GM12878 (cell line): ENCODE measurements around the gene FOSL1. TPM values are rescaled to one million over a fixed set of nuclear protein-coding genes. Genes with fewer than 3 reads are reported as not detected.

Source experiments
- CBFB ChIP-seq: IDR thresholded peaks from 2 replicates; pipeline ENCODE4 v1.6.1; 2016; ENCODE audit warnings: antibody characterized with exemption, low read depth
- EED ChIP-seq: sonication (generic); IDR thresholded peaks from 2 replicates; pipeline ENCODE4 v1.6.1; 2016; ENCODE audit warnings: antibody characterized with exemption, low read depth
- EGR1 ChIP-seq, 2 experiments: IDR thresholded peaks; 1 replicate in 1 of 2; 2 replicates in 1 of 2; pipeline ENCODE4 v1.6.1; 2011 to 2012; ENCODE audit warnings: low read depth in 2 of 2, low read length in 2 of 2, borderline replicate concordance in 1 of 2, mild to moderate bottlenecking in 1 of 2, moderate library complexity in 1 of 2
- HDAC2 ChIP-seq: fragments of 200-600 bp; sonication (generic); IDR thresholded peaks from 2 replicates; pipeline ENCODE4 v1.6.1; 2017
- KDM1A ChIP-seq: fragments of 200-600 bp; sonication (generic); IDR thresholded peaks from 2 replicates; pipeline ENCODE4 v1.6.1; 2016; ENCODE audit warnings: borderline replicate concordance
- MEF2A ChIP-seq: IDR thresholded peaks from 2 replicates; pipeline ENCODE4 v1.6.1; 2011; ENCODE audit warnings: low read depth, mild to moderate bottlenecking, low read length, moderate library complexity; ENCODE audit not compliant: insufficient read depth
- MTA2 ChIP-seq: fragments of 450-650 bp; IDR thresholded peaks from 2 replicates; pipeline ENCODE4 v1.6.1; 2016; ENCODE audit warnings: low read depth, mild to moderate bottlenecking, moderate library complexity
- MYC ChIP-seq: IDR thresholded peaks from 2 replicates; pipeline ENCODE4 v1.6.1; 2011; ENCODE audit warnings: mild to moderate bottlenecking, low read length, moderate library complexity, inconsistent platforms; ENCODE audit not compliant: insufficient read depth, insufficient replicate concordance, insufficient read length, severe bottlenecking
- PAX8 ChIP-seq: fragments of 450-650 bp; IDR thresholded peaks from 2 replicates; pipeline ENCODE4 v1.6.1; 2017; ENCODE audit warnings: mild to moderate bottlenecking, moderate library complexity
- POLR2AphosphoS5 ChIP-seq: IDR thresholded peaks from 2 replicates; pipeline ENCODE4 v1.6.1; 2011; ENCODE audit warnings: mild to moderate bottlenecking, low read length, inconsistent platforms
- RAD21 ChIP-seq: IDR thresholded peaks from 2 replicates; pipeline ENCODE4 v1.6.1; 2011; ENCODE audit warnings: mild to moderate bottlenecking, low read depth, low read length, moderate library complexity; ENCODE audit not compliant: insufficient read depth
- RBBP5 ChIP-seq: fragments of 200-600 bp; sonication (generic); conservative IDR thresholded peaks from 2 replicates; pipeline ENCODE4 v1.6.1; 2016
- RELA ChIP-seq: fragments of 450-650 bp; IDR thresholded peaks from 2 replicates; pipeline ENCODE4 v1.8.0; 2014; ENCODE audit warnings: borderline replicate concordance; ENCODE audit not compliant: partially characterized antibody
- SIN3A ChIP-seq: IDR thresholded peaks from 2 replicates; pipeline ENCODE4 v1.6.1; 2012; ENCODE audit warnings: low read depth, low read length, improper control_type of control experiment
- TCF3 ChIP-seq: IDR thresholded peaks from 2 replicates; pipeline ENCODE4 v1.6.1; 2012; ENCODE audit warnings: low read depth, mild to moderate bottlenecking, low read length, borderline replicate concordance; ENCODE audit not compliant: insufficient read depth
- polyA plus RNA-seq, 11 experiments: library from polyadenylated mRNA; depleted of rRNA in 4 of 11; unstranded in 6 of 11; stranded (reverse) in 5 of 11; fragments of >200 nt; fragmentation: Nextera tagmentation in 4 of 11; fragmentation: Illumina TruSeq in 1 of 11; extraction: Ambion mirVana in 4 of 11; extraction: Trizol in 1 of 11; gene quantifications; 1 replicate in 1 of 11; 2 replicates in 10 of 11; pipeline versions ENCODE4 v1.2.1 to v1.2.3, GENCODE V29; 2011 to 2016; ENCODE audit warnings: inconsistent platforms in 2 of 11, missing spikeins in 2 of 11, low read depth in 1 of 11
- total RNA-seq, 4 experiments: library from RNA; depleted of rRNA in 3 of 4; stranded (reverse); fragments of >200 nt in 3 of 4; fragmentation: Illumina TruSeq in 1 of 4; extraction: Trizol in 1 of 4; gene quantifications; 2 replicates each; pipeline versions ENCODE4 v1.2.1 to v1.2.3, GENCODE V29; 2013 to 2021
- TF ChIP-seq, protein P1 (sequence below): fragments of 150-350 bp; IDR thresholded peaks from 2 replicates; pipeline ENCODE4 v1.6.1; 2014; ENCODE audit warnings: mild to moderate bottlenecking, low read depth, low read length
- TF ChIP-seq, protein P2 (sequence below): IDR thresholded peaks from 2 replicates; pipeline ENCODE4 v1.6.1; 2011; ENCODE audit warnings: mild to moderate bottlenecking, low read depth, low read length, moderate library complexity; ENCODE audit not compliant: insufficient replicate concordance
- TF ChIP-seq, protein P3 (sequence below): IDR thresholded peaks from 2 replicates; pipeline ENCODE4 v1.6.1; 2012; ENCODE audit warnings: low read depth, low read length, improper control_type of control experiment
- TF ChIP-seq, protein P4 (sequence below): IDR thresholded peaks from 2 replicates; pipeline ENCODE4 v1.6.1; 2012; ENCODE audit warnings: low read depth, low read length, improper control_type of control experiment
- TF ChIP-seq, protein P5 (sequence below): fragments of 450-650 bp; IDR thresholded peaks from 2 replicates; pipeline ENCODE4 v1.6.1; 2017; ENCODE audit warnings: low read depth, mild to moderate bottlenecking, moderate library complexity

Gene FOSL1
- total and polyA plus RNA-seq, 10 of the 15 experiments (the other 5 are each of a cell fraction or from before 2014, with no cell fraction given): 0.82 to 5.4 (median 2.1) TPM

DNA sequence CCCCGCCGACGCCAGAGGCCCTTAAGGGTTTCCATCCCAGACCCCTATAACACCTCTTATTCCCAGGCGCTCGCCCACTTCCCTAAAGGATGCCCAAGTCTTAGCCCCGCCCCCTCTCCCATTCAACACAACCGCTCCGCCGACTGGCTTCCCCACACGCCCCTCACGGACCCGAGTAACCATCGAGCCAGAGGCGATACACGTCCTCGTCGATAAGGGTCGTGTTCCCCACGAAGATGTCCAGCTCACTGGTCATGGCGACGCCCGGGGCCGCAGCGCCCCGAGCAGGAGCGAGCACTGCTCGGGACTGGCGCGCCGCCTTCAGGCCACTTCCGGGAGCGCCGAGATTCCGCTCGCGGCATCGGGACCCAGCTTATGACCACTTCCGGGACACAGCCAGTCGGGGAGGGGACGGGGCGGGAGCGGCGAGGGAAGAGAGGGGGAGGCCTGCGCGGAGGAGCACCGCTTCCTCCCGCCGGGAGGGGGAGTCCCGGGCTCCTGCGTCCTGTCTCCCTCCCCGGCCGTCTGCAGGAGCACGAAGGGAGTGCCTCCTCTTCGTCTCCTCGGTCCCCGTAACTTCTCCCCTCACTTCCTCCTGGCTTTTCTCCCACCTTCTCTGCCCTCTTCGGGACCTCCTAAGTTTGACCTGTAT is 11.9 kb downstream of the FOSL1 start, which contains the start of gene FIBP (continued):
- TF ChIP-seq, protein P1, sequence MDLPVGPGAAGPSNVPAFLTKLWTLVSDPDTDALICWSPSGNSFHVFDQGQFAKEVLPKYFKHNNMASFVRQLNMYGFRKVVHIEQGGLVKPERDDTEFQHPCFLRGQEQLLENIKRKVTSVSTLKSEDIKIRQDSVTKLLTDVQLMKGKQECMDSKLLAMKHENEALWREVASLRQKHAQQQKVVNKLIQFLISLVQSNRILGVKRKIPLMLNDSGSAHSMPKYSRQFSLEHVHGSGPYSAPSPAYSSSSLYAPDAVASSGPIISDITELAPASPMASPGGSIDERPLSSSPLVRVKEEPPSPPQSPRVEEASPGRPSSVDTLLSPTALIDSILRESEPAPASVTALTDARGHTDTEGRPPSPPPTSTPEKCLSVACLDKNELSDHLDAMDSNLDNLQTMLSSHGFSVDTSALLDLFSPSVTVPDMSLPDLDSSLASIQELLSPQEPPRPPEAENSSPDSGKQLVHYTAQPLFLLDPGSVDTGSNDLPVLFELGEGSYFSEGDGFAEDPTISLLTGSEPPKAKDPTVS: no peak
- TF ChIP-seq, protein P2, sequence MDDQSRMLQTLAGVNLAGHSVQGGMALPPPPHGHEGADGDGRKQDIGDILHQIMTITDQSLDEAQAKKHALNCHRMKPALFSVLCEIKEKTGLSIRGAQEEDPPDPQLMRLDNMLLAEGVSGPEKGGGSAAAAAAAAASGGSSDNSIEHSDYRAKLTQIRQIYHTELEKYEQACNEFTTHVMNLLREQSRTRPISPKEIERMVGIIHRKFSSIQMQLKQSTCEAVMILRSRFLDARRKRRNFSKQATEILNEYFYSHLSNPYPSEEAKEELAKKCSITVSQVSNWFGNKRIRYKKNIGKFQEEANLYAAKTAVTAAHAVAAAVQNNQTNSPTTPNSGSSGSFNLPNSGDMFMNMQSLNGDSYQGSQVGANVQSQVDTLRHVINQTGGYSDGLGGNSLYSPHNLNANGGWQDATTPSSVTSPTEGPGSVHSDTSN: no peak
- TF ChIP-seq MEF2A (0 out of 2 replicates have a peak, but pooled peaks have one; percentile 14), EGR1 (IDR thresholded peaks at IDR 0.05; ENCODE audit: borderline replicate concordance in 1 of 2, low read depth in 2 of 2, low read length in 2 of 2) (peak in 1 of 2 experiments; percentile 46; a peak in 1 of 3 replicates), TCF3 (no peak; the same call in 1 of the 2 replicates), RELA (no peak), POLR2AphosphoS5 (peak; percentile 84), EED (no peak; the same call in none of the 2 replicates), SIN3A (peak; percentile 83), MYC (no peak), CBFB (peak; percentile 27; the same call in 1 of the 2 replicates), PAX8 (no peak), KDM1A (no peak), MTA2 (no peak), RAD21 (peak; percentile 45), RBBP5 (no peak), HDAC2 (no peak)
- TF ChIP-seq, protein P3, sequence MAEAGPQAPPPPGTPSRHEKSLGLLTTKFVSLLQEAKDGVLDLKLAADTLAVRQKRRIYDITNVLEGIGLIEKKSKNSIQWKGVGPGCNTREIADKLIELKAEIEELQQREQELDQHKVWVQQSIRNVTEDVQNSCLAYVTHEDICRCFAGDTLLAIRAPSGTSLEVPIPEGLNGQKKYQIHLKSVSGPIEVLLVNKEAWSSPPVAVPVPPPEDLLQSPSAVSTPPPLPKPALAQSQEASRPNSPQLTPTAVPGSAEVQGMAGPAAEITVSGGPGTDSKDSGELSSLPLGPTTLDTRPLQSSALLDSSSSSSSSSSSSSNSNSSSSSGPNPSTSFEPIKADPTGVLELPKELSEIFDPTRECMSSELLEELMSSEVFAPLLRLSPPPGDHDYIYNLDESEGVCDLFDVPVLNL: no peak
- TF ChIP-seq, protein P4, sequence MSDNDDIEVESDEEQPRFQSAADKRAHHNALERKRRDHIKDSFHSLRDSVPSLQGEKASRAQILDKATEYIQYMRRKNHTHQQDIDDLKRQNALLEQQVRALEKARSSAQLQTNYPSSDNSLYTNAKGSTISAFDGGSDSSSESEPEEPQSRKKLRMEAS: no peak
- TF ChIP-seq, protein P5, sequence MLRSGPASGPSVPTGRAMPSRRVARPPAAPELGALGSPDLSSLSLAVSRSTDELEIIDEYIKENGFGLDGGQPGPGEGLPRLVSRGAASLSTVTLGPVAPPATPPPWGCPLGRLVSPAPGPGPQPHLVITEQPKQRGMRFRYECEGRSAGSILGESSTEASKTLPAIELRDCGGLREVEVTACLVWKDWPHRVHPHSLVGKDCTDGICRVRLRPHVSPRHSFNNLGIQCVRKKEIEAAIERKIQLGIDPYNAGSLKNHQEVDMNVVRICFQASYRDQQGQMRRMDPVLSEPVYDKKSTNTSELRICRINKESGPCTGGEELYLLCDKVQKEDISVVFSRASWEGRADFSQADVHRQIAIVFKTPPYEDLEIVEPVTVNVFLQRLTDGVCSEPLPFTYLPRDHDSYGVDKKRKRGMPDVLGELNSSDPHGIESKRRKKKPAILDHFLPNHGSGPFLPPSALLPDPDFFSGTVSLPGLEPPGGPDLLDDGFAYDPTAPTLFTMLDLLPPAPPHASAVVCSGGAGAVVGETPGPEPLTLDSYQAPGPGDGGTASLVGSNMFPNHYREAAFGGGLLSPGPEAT: peak; percentile 79
